ENCODE measurements around the gene TMBIM1.

- TF ChIP-seq CTCF (IDR thresholded peaks at IDR 0.05) = no peak
- no peak for TF ChIP-seq EP300 (IDR thresholded peaks at IDR 0.05)
- no peak for TF ChIP-seq POLR2A (IDR thresholded peaks at IDR 0.05)
These were observed 47.6 kb downstream of the TMBIM1 start for GRCh38 chr2:218244665-218245064.

Measured in stomach (tissue), 4 donors.